MM.1S (cell line): ENCODE data around the gene LBHD2.

Experiments
- DNase-seq: peaks from one replicate; pipeline ENCODE4 v3.0.0-alpha.2; 2015
- H2AFZ ChIP-seq: fragments of 300-600 bp; sonication (generic); 2 replicates; pipeline ENCODE4 v1.6.0; 2016; ENCODE audit warnings: antibody characterized with exemption, low read length
- H3F3A ChIP-seq: fragments of 300-600 bp; sonication (generic); 2 replicates; pipeline ENCODE4 v1.6.1; 2016; ENCODE audit warnings: mild to moderate bottlenecking, antibody characterized with exemption, low read length, moderate library complexity, mixed read lengths; ENCODE audit not compliant: insufficient read depth
- H3K27ac ChIP-seq: fragments of 300-600 bp; sonication (generic); 2 replicates; pipeline ENCODE4 v1.5.1; 2016; ENCODE audit warnings: mild to moderate bottlenecking, low read length
- H3K27me3 ChIP-seq: fragments of 300-600 bp; sonication (generic); replicated peaks from 2 replicates; pipeline ENCODE4 v1.6.0; 2016; ENCODE audit warnings: low read length; ENCODE audit not compliant: insufficient read depth
- H3K36me3 ChIP-seq: fragments of 300-600 bp; sonication (generic); replicated peaks from 2 replicates; pipeline ENCODE4 v1.6.1; 2016; ENCODE audit warnings: mild to moderate bottlenecking, low read length, mixed read lengths; ENCODE audit not compliant: insufficient read depth
- H3K4me1 ChIP-seq: fragments of 300-600 bp; sonication (generic); 2 replicates; pipeline ENCODE4 v1.6.1; 2016; ENCODE audit warnings: low read length, mixed read lengths
- H3K4me2 ChIP-seq: fragments of 300-600 bp; sonication (generic); 2 replicates; pipeline ENCODE4 v1.6.0; 2016; ENCODE audit warnings: low read depth, low read length
- H3K4me3 ChIP-seq: fragments of 300-600 bp; sonication (generic); 2 replicates; pipeline ENCODE4 v1.5.1; 2016; ENCODE audit warnings: low read length, mixed read lengths
- H3K79me2 ChIP-seq: fragments of 300-600 bp; sonication (generic); 2 replicates; pipeline ENCODE4 v1.6.1; 2016; ENCODE audit warnings: mixed run types, low read length, mixed read lengths
- H3K9ac ChIP-seq: fragments of 300-600 bp; sonication (generic); 2 replicates; pipeline ENCODE4 v1.6.1; 2016; ENCODE audit warnings: low read length, mixed read lengths
- H3K9me2 ChIP-seq: fragments of 300-600 bp; sonication (generic); replicated peaks from 2 replicates; pipeline ENCODE4 v1.6.1; 2016; ENCODE audit warnings: mild to moderate bottlenecking, low read length, mixed read lengths; ENCODE audit not compliant: insufficient read depth
- H3K9me3 ChIP-seq: fragments of 300-600 bp; sonication (generic); replicated peaks from 2 replicates; pipeline ENCODE4 v1.6.1; 2016; ENCODE audit warnings: mild to moderate bottlenecking, low read length, mixed read lengths; ENCODE audit not compliant: insufficient read depth
- H4K20me1 ChIP-seq: fragments of 300-600 bp; sonication (generic); 2 replicates; pipeline ENCODE4 v1.6.1; 2016; ENCODE audit warnings: mild to moderate bottlenecking, low read length, moderate library complexity, mixed read lengths; ENCODE audit not compliant: insufficient read depth
- EZH2 ChIP-seq: fragments of 300-600 bp; sonication (generic); optimal IDR thresholded peaks from 2 replicates; pipeline ENCODE3; 2017; ENCODE audit warnings: low read depth, mild to moderate bottlenecking, antibody characterized with exemption, low read length, mixed read lengths
- EZH2phosphoT487 ChIP-seq: fragments of 300-600 bp; sonication (generic); IDR thresholded peaks from 2 replicates; pipeline ENCODE4 v1.6.1; 2018; ENCODE audit warnings: antibody characterized with exemption, low read length
- TF ChIP-seq, protein P1 (sequence below): fragments of 300-600 bp; sonication (generic); IDR thresholded peaks from 2 replicates; pipeline ENCODE4 v1.5.1; 2016; ENCODE audit warnings: antibody characterized with exemption, low read length, mixed read lengths

Gene LBHD2

DNA sequence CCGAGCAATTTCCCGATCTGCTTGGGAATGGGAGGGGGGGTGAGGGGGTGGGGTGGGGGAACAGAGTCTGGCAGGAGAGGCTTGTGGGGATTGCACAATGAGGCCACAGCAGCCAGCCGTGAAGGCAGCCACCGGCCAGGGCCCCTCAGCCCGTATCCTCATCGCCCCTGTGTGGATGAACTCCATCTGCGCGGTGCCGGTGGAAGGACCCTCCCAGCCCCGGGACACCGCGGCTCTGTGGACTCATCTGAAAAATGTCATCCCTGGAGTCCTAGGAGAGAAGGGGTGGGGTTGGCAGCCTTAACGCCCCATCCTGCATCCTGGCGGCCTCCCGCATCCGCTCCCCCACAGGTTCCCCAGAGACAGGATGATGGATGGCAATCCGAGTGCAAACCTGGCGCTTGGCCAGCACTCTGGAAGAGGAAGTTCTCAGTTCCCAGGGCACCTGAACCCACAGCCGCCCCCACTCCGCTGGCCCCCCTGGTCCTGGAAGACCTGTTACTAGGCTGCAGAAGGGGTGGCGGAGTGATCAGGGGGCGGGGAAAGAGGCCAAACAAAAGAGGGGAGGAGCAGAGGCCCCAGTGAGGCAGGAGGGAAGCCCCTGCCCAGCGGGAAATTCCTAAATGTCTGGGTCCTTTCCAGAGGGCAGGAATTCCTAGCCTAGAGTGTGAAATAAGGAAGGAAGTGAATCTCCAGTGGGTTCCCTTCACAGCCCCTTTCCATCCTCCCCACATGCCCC, 38.0 kb downstream of the LBHD2 start:
- H3K4me3 ChIP-seq: no peak overlapping the region
- no peaks in the 10 kb centered on the region for H4K20me1 ChIP-seq
- H3K36me3 ChIP-seq: no peaks in the 10 kb centered on the region
- H3K27ac ChIP-seq: no peak overlapping the region
- TF ChIP-seq EZH2phosphoT487: no peak
- no peak for TF ChIP-seq EZH2
- no peak overlapping the region for H3K4me2 ChIP-seq
- peaks cover 11% of the 10 kb centered on the region for H3K27me3 ChIP-seq
- no peak overlapping the region for H2AFZ ChIP-seq
- no peaks in the 10 kb centered on the region for H3K9me3 ChIP-seq
- H3K4me1 ChIP-seq: no peaks in the 10 kb centered on the region
- H3K9me2 ChIP-seq: no peaks in the 10 kb centered on the region
- no peak overlapping the region for H3K9ac ChIP-seq
- no peaks in the 10 kb centered on the region for H3K79me2 ChIP-seq
- no peak for DNase-seq
- H3F3A ChIP-seq: no peaks in the 10 kb centered on the region

DNA sequence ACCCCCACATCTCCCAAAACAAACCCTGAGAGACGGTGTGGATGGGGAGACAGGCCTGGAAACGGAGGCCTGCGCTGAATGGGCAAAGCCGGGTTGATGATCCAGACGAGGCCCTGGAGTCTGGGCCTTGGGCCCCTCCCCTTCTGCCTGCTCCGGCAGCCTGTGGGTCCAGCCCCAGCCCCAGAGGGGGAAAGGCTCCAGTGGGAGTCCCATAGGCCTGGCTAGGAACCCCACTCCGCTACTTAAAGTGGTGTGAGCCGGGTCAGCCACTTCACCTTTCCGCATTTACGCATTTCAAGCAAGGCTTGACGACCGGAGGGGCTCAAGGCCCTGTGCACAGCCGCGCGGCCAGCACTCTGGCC, 38.6 kb downstream of the LBHD2 start:
- Histone ChIP-seq H3K36me3 (no peaks in the 10 kb centered on the region), H3F3A (no peaks in the 10 kb centered on the region), H3K79me2 (no peaks in the 10 kb centered on the region), H3K4me1 (no peaks in the 10 kb centered on the region), H2AFZ (no peak overlapping the region), H3K27ac (no peak overlapping the region), H3K27me3 (peaks cover 11% of the 10 kb centered on the region), H3K9ac (no peak overlapping the region), H3K9me2 (no peaks in the 10 kb centered on the region), H3K4me3 (no peak overlapping the region), H3K9me3 (no peaks in the 10 kb centered on the region), H3K4me2 (no peak overlapping the region), H4K20me1 (no peaks in the 10 kb centered on the region)
- TF ChIP-seq, protein P1, sequence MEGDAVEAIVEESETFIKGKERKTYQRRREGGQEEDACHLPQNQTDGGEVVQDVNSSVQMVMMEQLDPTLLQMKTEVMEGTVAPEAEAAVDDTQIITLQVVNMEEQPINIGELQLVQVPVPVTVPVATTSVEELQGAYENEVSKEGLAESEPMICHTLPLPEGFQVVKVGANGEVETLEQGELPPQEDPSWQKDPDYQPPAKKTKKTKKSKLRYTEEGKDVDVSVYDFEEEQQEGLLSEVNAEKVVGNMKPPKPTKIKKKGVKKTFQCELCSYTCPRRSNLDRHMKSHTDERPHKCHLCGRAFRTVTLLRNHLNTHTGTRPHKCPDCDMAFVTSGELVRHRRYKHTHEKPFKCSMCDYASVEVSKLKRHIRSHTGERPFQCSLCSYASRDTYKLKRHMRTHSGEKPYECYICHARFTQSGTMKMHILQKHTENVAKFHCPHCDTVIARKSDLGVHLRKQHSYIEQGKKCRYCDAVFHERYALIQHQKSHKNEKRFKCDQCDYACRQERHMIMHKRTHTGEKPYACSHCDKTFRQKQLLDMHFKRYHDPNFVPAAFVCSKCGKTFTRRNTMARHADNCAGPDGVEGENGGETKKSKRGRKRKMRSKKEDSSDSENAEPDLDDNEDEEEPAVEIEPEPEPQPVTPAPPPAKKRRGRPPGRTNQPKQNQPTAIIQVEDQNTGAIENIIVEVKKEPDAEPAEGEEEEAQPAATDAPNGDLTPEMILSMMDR: no peak
- TF ChIP-seq EZH2phosphoT487 (no peak), EZH2 (no peak)
- DNase-seq: no peak

DNA sequence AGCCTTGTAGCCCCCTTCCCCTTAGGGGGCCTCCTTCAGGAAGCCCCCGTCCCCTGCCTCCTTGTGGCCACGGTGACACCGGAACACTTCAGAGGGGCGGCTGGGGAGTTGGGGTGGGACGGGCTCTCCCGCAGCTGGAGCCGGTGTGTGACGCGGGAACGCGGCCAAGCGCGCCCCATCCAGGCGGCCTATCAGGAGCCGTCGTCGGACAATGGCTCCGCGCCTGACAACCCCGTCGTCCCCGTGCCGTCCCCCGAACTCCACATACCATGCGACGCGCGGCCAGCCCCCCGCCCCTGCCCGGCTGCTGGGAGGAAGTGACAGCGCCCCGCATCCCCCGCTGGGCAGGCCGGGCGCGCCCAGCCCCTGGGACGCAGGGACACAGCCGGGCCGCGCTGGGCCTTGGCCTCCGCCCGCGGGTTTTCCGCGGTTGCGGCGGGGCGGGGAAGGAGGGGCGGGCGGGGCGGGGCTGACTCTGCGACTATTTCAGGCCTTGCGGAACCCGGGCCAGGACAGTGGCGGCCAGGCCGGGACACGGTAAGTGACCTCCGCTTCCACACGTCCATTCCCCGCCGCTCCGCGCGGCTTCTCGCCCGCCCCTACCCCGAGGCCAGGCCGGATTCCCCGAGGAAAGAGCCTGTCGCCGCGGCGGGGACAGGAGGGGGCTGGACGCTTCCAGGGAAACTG, 39.1 kb downstream of the LBHD2 start, which contains the start of gene TNFAIP2:
TNFAIP2 (plus strand) TSS at position 515 of the 687 bp plus-strand sequence. CDS start 2,997 bp downstream, outside the sequence.
- peaks cover 11% of the 10 kb centered on the region for H3K27me3 ChIP-seq
- H2AFZ ChIP-seq: no peak within 1 kb of the TSS
- no peak within 1 kb of the TSS for H3K9ac ChIP-seq
- H3K79me2 ChIP-seq: no peaks in the 10 kb centered on the region
- H3K36me3 ChIP-seq: no peaks in the 10 kb centered on the region
- H3K4me1 ChIP-seq: no peaks in the 10 kb centered on the region
- no peaks in the 10 kb centered on the region for H3K9me2 ChIP-seq
- H3K4me2 ChIP-seq: no peak within 1 kb of the TSS; the same call in 1 of the 2 replicates
- H3K27ac ChIP-seq: no peak within 1 kb of the TSS
- no peaks in the 10 kb centered on the region for H4K20me1 ChIP-seq
- no peaks in the 10 kb centered on the region for H3F3A ChIP-seq
- no peak for DNase-seq
- TF ChIP-seq, protein P1: no peak
- TF ChIP-seq EZH2phosphoT487 (no peak), EZH2 (no peak)
- H3K9me3 ChIP-seq: no peaks in the 10 kb centered on the region
- H3K4me3 ChIP-seq: no peak within 1 kb of the TSS
